Measurements from ENCODE around the gene SORCS2.

Gene SORCS2

GRCh38 chr4:7737268-7737645 lies 544.9 kb downstream of the SORCS2 start:
- Histone ChIP-seq H3K4me1 (ENCODE audit: insufficient read depth, low read length) (peaks cover 6% of the 10 kb centered on the region; the same call in 1 of the 2 replicates), H3K4me2 (ENCODE audit: insufficient read depth, low read length) (no peak overlapping the region), H4K20me1 (ENCODE audit: insufficient read depth, low read length) (peaks cover 2% of the 10 kb centered on the region; the same call in 1 of the 2 replicates), H3K4me3 (ENCODE audit: low read depth in 1 of 2, low read length in 2 of 2) (no peak overlapping the region), H2AFZ (ENCODE audit: low read depth, low read length) (no peak overlapping the region), H3K27me3 (ENCODE audit: insufficient read depth, low read length, poor library complexity) (no peaks in the 10 kb centered on the region), H3K36me3 (ENCODE audit: insufficient read depth, low read length) (no peaks in the 10 kb centered on the region), H3K9ac (ENCODE audit: low read depth, low read length) (no peak overlapping the region), H3K79me2 (ENCODE audit: insufficient read depth, low read length) (no peaks in the 10 kb centered on the region), H3K9me3 (ENCODE audit: insufficient read depth, low read length, severe bottlenecking) (no peaks in the 10 kb centered on the region), H3K27ac (ENCODE audit: low read length) (no peak overlapping the region)
- no peak for TF ChIP-seq EZH2 (IDR thresholded peaks at IDR 0.05; ENCODE audit: borderline replicate concordance, low read depth, low read length, severe bottlenecking)
- no peak for ATAC-seq (ENCODE audit: insufficient read depth, low read depth)
- DNase-seq: no peak

GRCh38 chr4:7737752-7738457 lies 545.6 kb downstream of the SORCS2 start:
- Histone ChIP-seq H4K20me1 (ENCODE audit: insufficient read depth, low read length) (no peaks in the 10 kb centered on the region), H3K27me3 (ENCODE audit: insufficient read depth, low read length, poor library complexity) (no peaks in the 10 kb centered on the region), H3K79me2 (ENCODE audit: insufficient read depth, low read length) (no peaks in the 10 kb centered on the region), H3K4me2 (ENCODE audit: insufficient read depth, low read length) (no peak overlapping the region), H3K4me3 (ENCODE audit: low read depth in 1 of 2, low read length in 2 of 2) (no peak overlapping the region), H2AFZ (ENCODE audit: low read depth, low read length) (no peak overlapping the region), H3K9ac (ENCODE audit: low read depth, low read length) (no peak overlapping the region), H3K4me1 (ENCODE audit: insufficient read depth, low read length) (peaks cover 6% of the 10 kb centered on the region; the same call in 1 of the 2 replicates), H3K27ac (ENCODE audit: low read length) (no peak overlapping the region), H3K9me3 (ENCODE audit: insufficient read depth, low read length, severe bottlenecking) (no peaks in the 10 kb centered on the region), H3K36me3 (ENCODE audit: insufficient read depth, low read length) (no peaks in the 10 kb centered on the region)
- no peak for ATAC-seq (ENCODE audit: insufficient read depth, low read depth)
- DNase-seq: no peak
- TF ChIP-seq CTCF (IDR thresholded peaks at IDR 0.05; ENCODE audit: borderline replicate concordance, extremely low read depth, low read length, poor library complexity, severe bottlenecking) (no peak), EZH2 (IDR thresholded peaks at IDR 0.05; ENCODE audit: borderline replicate concordance, low read depth, low read length, severe bottlenecking) (no peak)

- Histone ChIP-seq H3K9me3 (ENCODE audit: insufficient read depth, low read length, severe bottlenecking) (no peaks in the 10 kb centered on the region), H3K27ac (ENCODE audit: low read length) (no peak overlapping the region), H3K79me2 (ENCODE audit: insufficient read depth, low read length) (no peaks in the 10 kb centered on the region), H3K4me3 (ENCODE audit: low read depth in 1 of 2, low read length in 2 of 2) (no peak overlapping the region), H3K4me2 (ENCODE audit: insufficient read depth, low read length) (no peak overlapping the region), H3K4me1 (ENCODE audit: insufficient read depth, low read length) (peaks cover 6% of the 10 kb centered on the region; the same call in 1 of the 2 replicates), H4K20me1 (ENCODE audit: insufficient read depth, low read length) (no peaks in the 10 kb centered on the region), H2AFZ (ENCODE audit: low read depth, low read length) (no peak overlapping the region), H3K36me3 (ENCODE audit: insufficient read depth, low read length) (no peaks in the 10 kb centered on the region), H3K9ac (ENCODE audit: low read depth, low read length) (no peak overlapping the region), H3K27me3 (ENCODE audit: insufficient read depth, low read length, poor library complexity) (no peaks in the 10 kb centered on the region)
- peak; percentile 35 for DNase-seq
- no peak for TF ChIP-seq EZH2 (IDR thresholded peaks at IDR 0.05; ENCODE audit: borderline replicate concordance, low read depth, low read length, severe bottlenecking)
- TF ChIP-seq CTCF (IDR thresholded peaks at IDR 0.05; ENCODE audit: borderline replicate concordance, extremely low read depth, low read length, poor library complexity, severe bottlenecking): no peak
- peak; percentile 84 for ATAC-seq (ENCODE audit: insufficient read depth, low read depth)
Measured at GRCh38 chr4:7738458-7739076, 546.2 kb downstream of the SORCS2 start.
